Liver (tissue), 3 donors: ENCODE measurements around the gene NIM1K.

Source experiments
- CTCF ChIP-seq: fragments of 150-350 bp; IDR thresholded peaks from 2 replicates; pipeline ENCODE4 v1.5.1; 2017; ENCODE audit warnings: improper control_type of control experiment, low read depth, low read length; ENCODE audit not compliant: missing input control
- GABPA ChIP-seq, 2 donors: IDR thresholded peaks in 1 of 2; conservative IDR thresholded peaks in 1 of 2; 2 replicates each; pipeline ENCODE4 v1.6.1; 2016; ENCODE audit warnings: antibody characterized with exemption in 2 of 2, mild to moderate bottlenecking in 1 of 2, moderate library complexity in 1 of 2
- NR2F2 ChIP-seq: IDR thresholded peaks from 2 replicates; pipeline ENCODE4 v1.6.1; 2016; ENCODE audit warnings: antibody characterized with exemption
- RAD21 ChIP-seq, 2 donors: IDR thresholded peaks; 2 replicates each; pipeline ENCODE4 v1.6.1; 2016; ENCODE audit warnings: antibody characterized with exemption in 2 of 2, mild to moderate bottlenecking in 2 of 2
- REST ChIP-seq: IDR thresholded peaks from 2 replicates; pipeline ENCODE4 v1.6.1; 2016; ENCODE audit warnings: antibody characterized with exemption, mild to moderate bottlenecking
- RXRA ChIP-seq, 2 donors: IDR thresholded peaks; 2 replicates each; pipeline ENCODE4 v1.6.1; 2017 to 2018; ENCODE audit warnings: antibody characterized with exemption in 2 of 2, mild to moderate bottlenecking in 1 of 2
- TAF1 ChIP-seq: conservative IDR thresholded peaks from 2 replicates; pipeline ENCODE4 v1.6.1; 2016; ENCODE audit warnings: antibody characterized with exemption, mild to moderate bottlenecking
- donor health status: healthy.
- donor health status: healthy.

GRCh38 chr5:43315263-43315662 lies 123.2 kb downstream of the NIM1K start:
- no peak for TF ChIP-seq CTCF
- no peak for TF ChIP-seq RAD21 (IDR thresholded peaks at IDR 0.05)
- TF ChIP-seq NR2F2: no peak
- no peak for TF ChIP-seq RXRA (IDR thresholded peaks at IDR 0.05)
- TF ChIP-seq REST: no peak
- TF ChIP-seq GABPA (IDR thresholded peaks at IDR 0.05 in 1 of 2, conservative IDR thresholded peaks at IDR 0.05 in 1 of 2): no peak
- TF ChIP-seq TAF1: no peak
